ENCODE data around the gene IL3. TPM values are rescaled to one million over a fixed set of nuclear protein-coding genes. Genes with fewer than 3 reads are reported as not detected.

Gene IL3
- total RNA-seq, 2 donors from 2014 or later = 0.36 TPM; not detected in 1

- Mint-ChIP-seq H3K27ac (peak overlapping the region in 1 of 2 donors; percentile 71), H3K4me3 (no peak overlapping the region), H3K9me3 (no peaks in the 10 kb centered on the region), H3K4me1 (ENCODE audit: low read depth in 2 of 2) (peaks cover 6 to 43% of the 10 kb centered on the region in 2 donors), H3K27me3 (no peaks in the 10 kb centered on the region), H3K36me3 (no peaks in the 10 kb centered on the region)
- DNase-seq (ENCODE audit: low spot score) (no peak), ATAC-seq (no peak)
Measured at GRCh38 chr5:132076202-132076830, 15.9 kb downstream of the IL3 start.

DNA sequence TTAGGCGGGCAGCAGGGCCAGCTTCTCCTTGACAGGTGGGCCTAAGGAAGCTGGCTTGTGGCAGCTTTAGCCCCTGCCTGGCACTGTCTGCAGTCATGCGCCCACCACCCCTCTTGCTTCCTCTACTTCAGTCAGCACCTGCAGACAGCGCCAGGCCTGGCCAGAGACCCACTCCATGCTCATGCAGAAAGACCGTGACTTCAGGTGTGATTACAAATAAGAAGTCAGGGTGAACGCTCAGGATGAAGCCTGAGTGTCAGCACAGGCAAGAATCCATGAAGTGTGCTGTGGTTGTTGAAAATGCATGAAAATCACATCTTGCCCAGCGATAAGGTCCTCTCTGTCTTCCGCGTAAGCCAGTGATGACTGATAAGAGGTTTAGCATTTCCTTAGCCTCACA lies 16.5 kb downstream of the IL3 start:
- H3K4me1 Mint-ChIP-seq (ENCODE audit: low read depth in 2 of 2) = peaks cover 4 to 43% of the 10 kb centered on the region in 2 donors
- H3K27ac Mint-ChIP-seq = peak overlapping the region in 1 of 2 donors; percentile 71
- no peaks in the 10 kb centered on the region for H3K27me3 Mint-ChIP-seq
- no peaks in the 10 kb centered on the region for H3K36me3 Mint-ChIP-seq
- no peak overlapping the region for H3K4me3 Mint-ChIP-seq
- no peak for ATAC-seq
- H3K9me3 Mint-ChIP-seq = no peaks in the 10 kb centered on the region
- DNase-seq (ENCODE audit: low spot score) = no peak

DNA sequence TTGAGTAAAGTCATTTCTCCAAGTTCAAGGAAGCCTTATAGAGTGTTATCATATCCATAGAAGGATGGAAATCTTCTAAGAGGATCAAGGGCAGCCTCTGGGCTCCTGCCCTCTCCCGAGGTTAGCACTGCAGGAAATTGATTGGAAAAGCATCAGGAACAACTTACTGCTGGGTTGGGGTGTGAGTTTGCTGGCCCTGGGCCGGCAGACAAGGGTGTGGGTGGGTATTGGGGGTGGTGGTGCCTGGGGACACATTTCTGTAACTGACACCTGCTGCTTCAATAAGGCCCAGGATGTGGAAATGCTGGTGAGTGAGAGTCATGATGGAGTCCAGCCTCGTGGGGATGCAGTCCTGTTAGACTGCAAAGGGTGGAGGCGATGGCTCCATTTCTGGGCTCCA lies 18.6 kb downstream of the IL3 start:
- Mint-ChIP-seq H3K4me1 (ENCODE audit: low read depth in 2 of 2) (peaks cover 11 to 33% of the 10 kb centered on the region in 2 donors), H3K27me3 (no peaks in the 10 kb centered on the region), H3K27ac (peak overlapping the region in 1 of 2 donors; percentile 74), H3K36me3 (no peaks in the 10 kb centered on the region), H3K4me3 (no peak overlapping the region), H3K9me3 (no peaks in the 10 kb centered on the region)
- ATAC-seq (no peak), DNase-seq (ENCODE audit: low spot score) (no peak)

- Mint-ChIP-seq H3K27ac (peak overlapping the region in 1 of 2 donors; percentile 74), H3K27me3 (no peaks in the 10 kb centered on the region), H3K9me3 (no peaks in the 10 kb centered on the region), H3K36me3 (no peaks in the 10 kb centered on the region), H3K4me1 (ENCODE audit: low read depth in 2 of 2) (peaks cover 11 to 32% of the 10 kb centered on the region in 2 donors), H3K4me3 (no peak overlapping the region)
- ATAC-seq (no peak), DNase-seq (ENCODE audit: low spot score) (no peak)
Measured at GRCh38 chr5:132079619-132080018, 19.2 kb downstream of the IL3 start.

GRCh38 chr5:132080595-132080994 lies 20.1 kb downstream of the IL3 start:
- no peak for ATAC-seq
- H3K27me3 Mint-ChIP-seq = no peaks in the 10 kb centered on the region
- no peak overlapping the region for H3K4me3 Mint-ChIP-seq
- no peaks in the 10 kb centered on the region for H3K36me3 Mint-ChIP-seq
- H3K9me3 Mint-ChIP-seq = no peaks in the 10 kb centered on the region
- peak overlapping the region in 1 of 2 donors; percentile 74 for H3K27ac Mint-ChIP-seq
- H3K4me1 Mint-ChIP-seq (ENCODE audit: low read depth in 2 of 2) = peaks cover 18 to 36% of the 10 kb centered on the region in 2 donors
- DNase-seq (ENCODE audit: low spot score) = no peak

GRCh38 chr5:132081458-132081857 lies 21.0 kb downstream of the IL3 start:
- Mint-ChIP-seq H3K27ac (peak overlapping the region in 1 of 2 donors; percentile 53), H3K4me1 (ENCODE audit: low read depth in 2 of 2) (peaks cover 18 to 37% of the 10 kb centered on the region in 2 donors), H3K4me3 (no peak overlapping the region), H3K36me3 (no peaks in the 10 kb centered on the region), H3K9me3 (no peaks in the 10 kb centered on the region), H3K27me3 (no peaks in the 10 kb centered on the region)
- no peak for ATAC-seq
- no peak for DNase-seq (ENCODE audit: low spot score)

DNA sequence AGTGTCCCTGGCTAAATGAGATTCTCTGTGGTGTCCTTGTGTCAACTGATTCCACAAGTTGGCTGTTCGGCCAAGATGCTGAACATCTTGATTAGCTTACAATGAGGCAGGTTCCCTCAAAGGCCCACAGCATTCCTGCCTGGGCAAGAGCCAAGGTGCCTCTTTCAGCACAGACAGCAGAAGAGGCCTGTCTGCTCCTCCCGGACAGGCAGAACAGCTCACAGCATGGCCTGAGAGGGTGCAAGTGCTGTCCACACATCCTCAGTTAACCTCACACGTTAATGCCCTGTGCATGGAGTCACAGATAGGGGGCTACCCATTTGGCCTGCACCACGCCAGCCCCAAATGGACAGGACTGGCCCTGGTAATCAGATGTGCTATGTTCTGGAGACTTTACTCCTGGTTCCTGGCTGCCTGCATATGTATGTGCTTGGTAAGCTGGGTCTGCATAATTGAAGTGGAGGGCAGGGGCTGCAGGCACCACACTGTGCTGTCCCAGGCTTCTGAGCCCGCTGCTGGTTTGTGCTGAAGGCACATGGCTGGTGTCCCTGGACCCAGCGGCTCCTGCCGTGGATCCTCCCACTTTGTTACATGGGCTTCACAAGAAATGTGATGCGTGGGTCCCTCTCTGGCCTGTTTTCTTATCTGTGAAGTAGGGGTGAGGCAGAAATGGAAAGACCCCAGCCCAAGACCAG lies 22.0 kb downstream of the IL3 start:
- peaks cover 18 to 29% of the 10 kb centered on the region in 2 donors for H3K4me1 Mint-ChIP-seq (ENCODE audit: low read depth in 2 of 2)
- DNase-seq (ENCODE audit: low spot score) (no peak), ATAC-seq (no peak)
- H3K4me3 Mint-ChIP-seq = no peak overlapping the region
- H3K9me3 Mint-ChIP-seq = no peaks in the 10 kb centered on the region
- peak overlapping the region in 1 of 2 donors; percentile 53 for H3K27ac Mint-ChIP-seq
- no peaks in the 10 kb centered on the region for H3K36me3 Mint-ChIP-seq
- no peaks in the 10 kb centered on the region for H3K27me3 Mint-ChIP-seq

GRCh38 chr5:132083071-132083678 lies 22.7 kb downstream of the IL3 start:
- Mint-ChIP-seq H3K4me1 (ENCODE audit: low read depth in 2 of 2) (peaks cover 18 to 27% of the 10 kb centered on the region in 2 donors), H3K36me3 (no peaks in the 10 kb centered on the region), H3K27ac (peak overlapping the region in 1 of 2 donors; percentile 19), H3K9me3 (no peaks in the 10 kb centered on the region), H3K4me3 (no peak overlapping the region), H3K27me3 (no peaks in the 10 kb centered on the region)
- DNase-seq (ENCODE audit: low spot score) (no peak), ATAC-seq (peak; percentile 37 to 59)

- Mint-ChIP-seq H3K4me3 (no peak overlapping the region), H3K27ac (peak overlapping the region in 1 of 2 donors; percentile 80), H3K9me3 (no peaks in the 10 kb centered on the region), H3K4me1 (ENCODE audit: low read depth in 2 of 2) (peaks cover 22 to 37% of the 10 kb centered on the region in 2 donors), H3K27me3 (no peaks in the 10 kb centered on the region), H3K36me3 (no peaks in the 10 kb centered on the region)
- no peak for DNase-seq (ENCODE audit: low spot score)
- ATAC-seq = no peak
Measured at GRCh38 chr5:132085686-132086085, 25.2 kb downstream of the IL3 start.

GRCh38 chr5:132086277-132086794 lies 25.9 kb downstream of the IL3 start:
- Mint-ChIP-seq H3K4me1 (ENCODE audit: low read depth in 2 of 2) (peaks cover 22 to 35% of the 10 kb centered on the region in 2 donors), H3K27ac (peak overlapping the region in 1 of 2 donors; percentile 80), H3K36me3 (no peaks in the 10 kb centered on the region), H3K27me3 (no peaks in the 10 kb centered on the region), H3K4me3 (no peak overlapping the region), H3K9me3 (no peaks in the 10 kb centered on the region)
- DNase-seq (ENCODE audit: low spot score) = no peak
- ATAC-seq = no peak

DNA sequence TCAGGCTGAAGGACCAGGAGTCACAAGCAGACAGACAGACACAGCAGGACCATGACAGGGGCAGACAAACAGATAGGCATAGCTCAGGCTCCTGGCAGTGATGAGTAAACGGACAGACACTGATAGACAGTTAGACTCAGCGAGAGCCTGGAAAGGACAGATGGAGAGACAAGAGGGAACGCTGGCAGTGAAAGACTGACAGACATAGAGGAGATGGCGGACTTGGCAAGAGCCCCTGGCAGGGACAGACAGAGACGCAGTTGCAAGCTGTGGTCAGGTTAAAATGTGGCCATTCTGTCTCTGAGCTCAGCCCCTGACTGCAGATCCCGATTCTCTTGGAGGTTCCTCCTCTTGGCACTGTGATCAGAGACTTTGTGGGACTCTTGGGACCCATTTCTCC lies 26.7 kb downstream of the IL3 start:
- no peak for ATAC-seq
- Mint-ChIP-seq H3K36me3 (no peaks in the 10 kb centered on the region), H3K27ac (no peak overlapping the region), H3K27me3 (no peaks in the 10 kb centered on the region), H3K4me3 (no peak overlapping the region), H3K4me1 (ENCODE audit: low read depth in 2 of 2) (peaks cover 17 to 33% of the 10 kb centered on the region in 2 donors), H3K9me3 (no peaks in the 10 kb centered on the region)
- no peak for DNase-seq (ENCODE audit: low spot score)

GRCh38 chr5:132087661-132088060 lies 27.2 kb downstream of the IL3 start:
- Mint-ChIP-seq H3K27me3 (no peaks in the 10 kb centered on the region), H3K4me3 (no peak overlapping the region), H3K27ac (no peak overlapping the region), H3K36me3 (no peaks in the 10 kb centered on the region), H3K4me1 (ENCODE audit: low read depth in 2 of 2) (peaks cover 17 to 33% of the 10 kb centered on the region in 2 donors), H3K9me3 (no peaks in the 10 kb centered on the region)
- DNase-seq (ENCODE audit: low spot score) (no peak), ATAC-seq (no peak)

DNA sequence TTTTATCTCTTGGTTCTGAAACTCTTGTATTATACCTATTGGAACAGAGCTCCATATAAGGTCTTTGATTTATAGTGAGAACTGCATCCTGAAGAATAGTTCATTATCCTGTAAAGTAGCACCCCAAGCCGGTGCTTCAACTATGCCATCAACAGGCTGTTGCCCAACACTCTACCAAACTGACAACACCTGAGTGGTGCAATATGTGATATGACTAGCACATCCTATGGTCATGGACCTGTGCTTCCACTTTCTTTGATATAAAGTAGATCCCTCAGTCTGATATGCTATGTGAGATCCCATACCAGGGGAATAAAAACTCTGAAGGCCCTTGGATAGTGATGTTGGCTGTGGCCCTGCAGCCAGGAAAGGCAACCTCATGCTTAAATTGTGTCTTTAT lies 28.9 kb downstream of the IL3 start:
- Mint-ChIP-seq H3K4me1 (ENCODE audit: low read depth in 2 of 2) (peaks cover 19 to 42% of the 10 kb centered on the region in 2 donors), H3K9me3 (no peaks in the 10 kb centered on the region), H3K27me3 (peaks cover 0 to 7% of the 10 kb centered on the region in 2 donors), H3K4me3 (no peak overlapping the region), H3K36me3 (peaks cover 5% of the 10 kb centered on the region), H3K27ac (peak overlapping the region in 1 of 2 donors; percentile 53)
- ATAC-seq = peak; percentile 34 to 54
- DNase-seq (ENCODE audit: low spot score) = no peak

- ATAC-seq (no peak), DNase-seq (ENCODE audit: low spot score) (no peak)
- no peak overlapping the region for H3K4me3 Mint-ChIP-seq
- H3K27me3 Mint-ChIP-seq = peaks cover 0 to 7% of the 10 kb centered on the region in 2 donors
- H3K36me3 Mint-ChIP-seq = peaks cover 5% of the 10 kb centered on the region
- no peak overlapping the region for H3K27ac Mint-ChIP-seq
- H3K4me1 Mint-ChIP-seq (ENCODE audit: low read depth in 2 of 2) = peaks cover 17 to 44% of the 10 kb centered on the region in 2 donors
- H3K9me3 Mint-ChIP-seq = no peaks in the 10 kb centered on the region
Measured at GRCh38 chr5:132090107-132090506, 29.7 kb downstream of the IL3 start.

All from natural killer cell treated with Interleukin-12 subunit alpha and Interleukin-12 subunit beta and Interleukin-15 and Interleukin-18, amount 100 ng/mL, for 72 hours (primary cell).